ENCODE results near the gene MS4A4E.

DNA sequence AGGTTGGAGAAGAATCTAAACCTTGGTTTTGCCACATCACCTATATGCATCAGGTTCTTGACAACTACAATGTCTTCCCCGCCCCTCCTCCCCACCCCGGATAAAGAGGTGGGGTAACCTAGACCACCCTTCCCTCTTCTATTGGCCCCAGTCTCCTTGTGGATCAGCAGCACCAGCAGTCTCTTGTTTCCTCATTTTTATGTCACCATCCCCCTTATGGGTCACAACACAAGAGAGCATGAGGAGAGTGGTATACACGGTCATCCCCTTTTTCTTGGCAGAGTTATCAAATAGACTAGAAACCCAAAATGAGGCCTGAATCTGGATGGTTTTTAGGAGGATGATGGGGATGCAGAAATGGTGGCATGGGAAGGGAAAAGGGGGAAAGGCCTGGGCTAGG, 1.2 kb downstream of the MS4A4E start:
- TF ChIP-seq CTCF (IDR thresholded peaks at IDR 0.05; ENCODE audit: insufficient read depth, low read length, poor library complexity, severe bottlenecking) (no peak), EZH2phosphoT487 (conservative IDR thresholded peaks at IDR 0.05; ENCODE audit: low read length) (no peak)

Measured in SU-DHL-6 (cell line).